HFFc6 (cell line): Measurements from ENCODE around the gene TMEM109. TPM values are rescaled to one million over a fixed set of nuclear protein-coding genes. Genes with fewer than 3 reads are reported as not detected.

Source experiments
- DNase-seq: peaks from one replicate; pipeline ENCODE4 v3.0.0-alpha.2; 2018
- H3K27ac Mint-ChIP-seq: 2 replicates; pipeline ENCODE4 v1.8.0; 2020; ENCODE audit warnings: mild to moderate bottlenecking, mixed read lengths
- H3K27me3 Mint-ChIP-seq: 2 replicates; pipeline ENCODE4 v1.8.0; 2021; ENCODE audit warnings: mild to moderate bottlenecking, moderate library complexity, mixed read lengths; ENCODE audit not compliant: insufficient read depth
- H3K36me3 Mint-ChIP-seq: 2 replicates; pipeline ENCODE4 v1.8.0; 2021; ENCODE audit warnings: low read depth, mixed read lengths
- H3K4me1 Mint-ChIP-seq: 2 replicates; pipeline ENCODE4 v1.8.0; 2020; ENCODE audit warnings: low read depth, mixed read lengths
- H3K4me3 Mint-ChIP-seq: 2 replicates; pipeline ENCODE4 v1.8.0; 2020; ENCODE audit warnings: mild to moderate bottlenecking, moderate library complexity, mixed read lengths
- H3K9me3 Mint-ChIP-seq: 2 replicates; pipeline ENCODE4 v1.8.0; 2020; ENCODE audit warnings: mild to moderate bottlenecking, mixed read lengths
- total RNA-seq, 6 experiments: library from RNA; stranded (reverse); fragmentation: NEBNext Ultra II Directional; extraction: Animal tissue kit (Norgen Biotek cat#: 25700); gene quantifications; 2 replicates in 1 of 6; 3 replicates in 5 of 6; pipeline ENCODE4 v1.2.3, GENCODE V29; 2021
- TF ChIP-seq, protein P1 (sequence below): fragments of 200-600 bp; sonication (generic); IDR thresholded peaks from 2 replicates; pipeline ENCODE4 v1.5.0; 2021; ENCODE audit warnings: antibody characterized with exemption, mild to moderate bottlenecking

The TMEM109 gene
- total RNA-seq, 6 experiments from 2014 or later, result 74.6 to 101 (median 92.5) TPM

DNA sequence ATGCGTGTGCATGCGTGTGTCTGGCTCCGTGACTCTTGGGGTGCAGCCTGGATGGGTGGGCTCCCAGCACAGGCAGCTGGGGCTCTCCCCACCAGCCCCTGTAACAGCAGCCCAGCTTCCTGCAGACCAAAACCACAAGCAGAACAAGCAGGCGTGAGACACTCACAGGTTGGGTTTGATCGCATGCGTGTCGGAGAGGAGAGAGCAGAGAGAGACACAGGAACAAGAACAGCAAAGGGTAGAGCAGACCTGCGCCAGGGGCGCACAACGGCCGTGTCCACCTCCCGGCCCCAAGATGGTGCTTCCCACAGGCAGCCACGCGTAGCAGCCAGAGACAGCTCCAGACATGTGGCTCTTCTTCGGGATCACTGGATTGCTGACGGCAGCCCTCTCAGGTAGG is 57.6 kb downstream of the TMEM109 start, which contains the start of gene CD6:
Gene CD6 (plus strand): TSS at position 161 of the 400 bp plus-strand sequence. CDS start 186 bp downstream, at position 347.
- no peaks in the 10 kb centered on the region for H3K4me1 Mint-ChIP-seq
- TF ChIP-seq, protein P1, sequence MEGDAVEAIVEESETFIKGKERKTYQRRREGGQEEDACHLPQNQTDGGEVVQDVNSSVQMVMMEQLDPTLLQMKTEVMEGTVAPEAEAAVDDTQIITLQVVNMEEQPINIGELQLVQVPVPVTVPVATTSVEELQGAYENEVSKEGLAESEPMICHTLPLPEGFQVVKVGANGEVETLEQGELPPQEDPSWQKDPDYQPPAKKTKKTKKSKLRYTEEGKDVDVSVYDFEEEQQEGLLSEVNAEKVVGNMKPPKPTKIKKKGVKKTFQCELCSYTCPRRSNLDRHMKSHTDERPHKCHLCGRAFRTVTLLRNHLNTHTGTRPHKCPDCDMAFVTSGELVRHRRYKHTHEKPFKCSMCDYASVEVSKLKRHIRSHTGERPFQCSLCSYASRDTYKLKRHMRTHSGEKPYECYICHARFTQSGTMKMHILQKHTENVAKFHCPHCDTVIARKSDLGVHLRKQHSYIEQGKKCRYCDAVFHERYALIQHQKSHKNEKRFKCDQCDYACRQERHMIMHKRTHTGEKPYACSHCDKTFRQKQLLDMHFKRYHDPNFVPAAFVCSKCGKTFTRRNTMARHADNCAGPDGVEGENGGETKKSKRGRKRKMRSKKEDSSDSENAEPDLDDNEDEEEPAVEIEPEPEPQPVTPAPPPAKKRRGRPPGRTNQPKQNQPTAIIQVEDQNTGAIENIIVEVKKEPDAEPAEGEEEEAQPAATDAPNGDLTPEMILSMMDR, result no peak
- no peak within 1 kb of the TSS for H3K27ac Mint-ChIP-seq
- H3K27me3 Mint-ChIP-seq, result peaks cover 45% of the 10 kb centered on the region
- no peak for DNase-seq
- no peak within 1 kb of the TSS for H3K4me3 Mint-ChIP-seq
- H3K36me3 Mint-ChIP-seq, result peaks cover 5% of the 10 kb centered on the region; the same call in 1 of the 2 replicates
- peaks cover 9% of the 10 kb centered on the region for H3K9me3 Mint-ChIP-seq

DNA sequence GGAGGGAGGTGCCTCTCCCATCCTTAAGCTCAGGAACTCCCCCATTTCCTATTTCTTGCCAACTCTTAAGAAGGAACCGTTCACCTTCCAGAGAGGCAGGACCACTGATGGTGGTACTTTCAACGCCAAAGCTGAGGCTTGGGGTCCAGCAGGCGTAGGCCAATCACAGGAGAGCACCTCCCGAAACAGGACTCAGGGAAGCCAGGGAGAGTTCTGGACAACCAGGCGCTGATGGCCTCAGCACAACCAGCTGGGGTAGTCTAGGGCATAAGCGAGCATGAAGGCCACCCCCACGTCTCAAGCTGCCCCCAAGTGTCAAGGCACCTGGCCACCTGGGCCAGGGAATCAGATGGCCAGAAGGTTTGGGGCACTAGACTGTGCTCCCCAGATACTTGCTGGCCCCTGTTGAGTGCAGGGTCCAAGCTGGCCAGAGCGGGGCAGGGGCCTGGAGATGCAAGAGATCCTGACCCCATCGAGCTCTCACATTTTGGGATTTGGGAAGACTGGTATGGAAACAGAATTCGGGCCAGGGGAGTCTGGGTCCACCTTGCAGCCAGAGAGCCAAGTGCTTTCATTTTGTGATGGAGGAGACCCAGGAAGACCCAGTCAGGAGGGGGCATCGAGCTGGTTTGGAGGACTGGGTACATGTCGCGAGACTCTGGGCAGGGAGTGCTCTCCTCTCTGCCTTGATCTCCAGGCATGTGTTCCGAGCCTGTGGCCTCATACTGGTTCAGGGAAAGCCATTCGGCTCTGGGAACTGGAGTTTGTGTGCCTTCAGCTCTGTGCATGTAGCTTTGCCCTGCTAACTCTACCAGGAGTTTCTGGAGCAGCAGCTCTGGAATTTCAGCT is 58.4 kb downstream of the TMEM109 start:
- peaks cover 9% of the 10 kb centered on the region for H3K9me3 Mint-ChIP-seq
- TF ChIP-seq, protein P1, result no peak
- H3K4me3 Mint-ChIP-seq, result no peak overlapping the region
- peaks cover 39% of the 10 kb centered on the region for H3K27me3 Mint-ChIP-seq
- DNase-seq, result no peak
- H3K36me3 Mint-ChIP-seq, result peaks cover 5% of the 10 kb centered on the region; the same call in 1 of the 2 replicates
- no peaks in the 10 kb centered on the region for H3K4me1 Mint-ChIP-seq
- no peak overlapping the region for H3K27ac Mint-ChIP-seq

Other genes with a start within 250 kb of the TMEM109 start
- gene MS4A8, start 214.5 kb upstream of the TMEM109 start, total RNA-seq, result not detected
- not detected for gene MS4A18, start 189.4 kb upstream of the TMEM109 start, total RNA-seq
- gene MS4A15, start 157.3 kb upstream of the TMEM109 start, total RNA-seq, result not detected
- not detected for gene MS4A10, start 128.8 kb upstream of the TMEM109 start, total RNA-seq
- 10 to 100 TPM; 45.4 to 66.3 (median 54.4) TPM for gene CCDC86, start 72.0 kb upstream of the TMEM109 start, total RNA-seq
- gene PTGDR2, start 58.2 kb upstream of the TMEM109 start, total RNA-seq, result not detected
- gene ZP1, start 46.6 kb upstream of the TMEM109 start, total RNA-seq, result under 1 TPM in 3 of 6 experiments, not detected in 3; 0.13 to 0.30 (median 0.29) TPM
- 10 to 100 TPM; 72.5 to 95.1 (median 89.4) TPM for gene PRPF19, start 7.6 kb upstream of the TMEM109 start, total RNA-seq
- 10 to 100 TPM; 23.8 to 32.2 (median 26.9) TPM for gene TMEM132A, start 10.3 kb downstream of the TMEM109 start, total RNA-seq
- 1 to 10 TPM; 2.7 to 6.6 (median 3.4) TPM for gene SLC15A3, start 38.0 kb downstream of the TMEM109 start, total RNA-seq
- gene CD6, start 57.5 kb downstream of the TMEM109 start, total RNA-seq, result not detected
- not detected for gene CD5, start 188.3 kb downstream of the TMEM109 start, total RNA-seq
- 10 to 100 TPM; 14.6 to 17.0 (median 16.0) TPM for gene VPS37C, start 247.3 kb downstream of the TMEM109 start, total RNA-seq